ENCODE results near the gene CDKN2D. TPM values are rescaled to one million over a fixed set of nuclear protein-coding genes. Genes with fewer than 3 reads are reported as not detected.
"Not testable (repeated sequence)": the region's sequence is repeated elsewhere in the genome, so short reads cannot be mapped to it uniquely, and the experiment has no call there.

The CDKN2D gene
- total RNA-seq, 4 donors from 2014 or later = 7.7 to 14.6 (median 7.8) TPM

DNA sequence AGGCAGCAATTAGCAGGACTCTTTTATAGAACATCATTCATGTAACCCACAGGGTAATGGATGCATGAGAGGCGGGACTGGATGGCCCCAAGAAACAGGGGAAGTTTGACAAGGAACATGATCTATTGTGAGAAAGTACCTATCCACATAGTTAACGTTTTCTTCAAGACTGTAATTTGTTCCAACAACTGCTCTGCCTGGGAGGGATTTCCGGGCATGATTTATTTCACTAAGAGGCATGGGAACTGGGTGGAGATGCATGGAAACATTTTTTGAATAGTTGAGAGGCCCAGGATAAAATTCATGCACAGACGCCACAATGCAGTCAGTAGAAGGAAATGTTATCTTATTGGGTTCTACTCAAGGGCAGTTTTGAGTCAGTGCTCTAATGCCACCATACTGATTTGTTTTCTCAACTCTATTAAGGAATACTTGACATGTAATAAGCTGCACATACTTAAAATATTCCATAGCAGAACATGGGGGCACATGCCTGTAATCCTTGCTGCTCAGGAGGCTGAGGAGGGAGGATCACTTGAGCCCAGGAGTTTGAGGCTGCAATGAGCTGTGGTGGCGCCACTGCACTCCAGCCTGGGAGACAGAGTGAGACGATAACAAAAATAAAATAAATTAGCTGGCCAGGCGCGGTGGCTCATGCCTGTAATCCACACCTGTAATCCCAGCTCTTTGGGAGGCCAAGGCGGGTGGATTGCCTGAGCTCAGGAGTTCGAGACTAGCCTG is 35.0 kb downstream of the CDKN2D start:
- Histone ChIP-seq H3K4me1 (no peaks in the 10 kb centered on the region), H3K9me3 (no peaks in the 10 kb centered on the region), H3K4me3 (no peak overlapping the region), H3K36me3 (no peaks in the 10 kb centered on the region), H3K27me3 (no peaks in the 10 kb centered on the region), H3K27ac (no peak overlapping the region)
- no peak for TF ChIP-seq POLR2A (IDR thresholded peaks at IDR 0.05)
- TF ChIP-seq, protein P1, sequence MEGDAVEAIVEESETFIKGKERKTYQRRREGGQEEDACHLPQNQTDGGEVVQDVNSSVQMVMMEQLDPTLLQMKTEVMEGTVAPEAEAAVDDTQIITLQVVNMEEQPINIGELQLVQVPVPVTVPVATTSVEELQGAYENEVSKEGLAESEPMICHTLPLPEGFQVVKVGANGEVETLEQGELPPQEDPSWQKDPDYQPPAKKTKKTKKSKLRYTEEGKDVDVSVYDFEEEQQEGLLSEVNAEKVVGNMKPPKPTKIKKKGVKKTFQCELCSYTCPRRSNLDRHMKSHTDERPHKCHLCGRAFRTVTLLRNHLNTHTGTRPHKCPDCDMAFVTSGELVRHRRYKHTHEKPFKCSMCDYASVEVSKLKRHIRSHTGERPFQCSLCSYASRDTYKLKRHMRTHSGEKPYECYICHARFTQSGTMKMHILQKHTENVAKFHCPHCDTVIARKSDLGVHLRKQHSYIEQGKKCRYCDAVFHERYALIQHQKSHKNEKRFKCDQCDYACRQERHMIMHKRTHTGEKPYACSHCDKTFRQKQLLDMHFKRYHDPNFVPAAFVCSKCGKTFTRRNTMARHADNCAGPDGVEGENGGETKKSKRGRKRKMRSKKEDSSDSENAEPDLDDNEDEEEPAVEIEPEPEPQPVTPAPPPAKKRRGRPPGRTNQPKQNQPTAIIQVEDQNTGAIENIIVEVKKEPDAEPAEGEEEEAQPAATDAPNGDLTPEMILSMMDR (IDR thresholded peaks at IDR 0.05) = no peak
- intact Hi-C loops (cut with DNase I; ENCODE audit: low total_unique reads) = no loop called here
- DNase-seq = no peak

DNA sequence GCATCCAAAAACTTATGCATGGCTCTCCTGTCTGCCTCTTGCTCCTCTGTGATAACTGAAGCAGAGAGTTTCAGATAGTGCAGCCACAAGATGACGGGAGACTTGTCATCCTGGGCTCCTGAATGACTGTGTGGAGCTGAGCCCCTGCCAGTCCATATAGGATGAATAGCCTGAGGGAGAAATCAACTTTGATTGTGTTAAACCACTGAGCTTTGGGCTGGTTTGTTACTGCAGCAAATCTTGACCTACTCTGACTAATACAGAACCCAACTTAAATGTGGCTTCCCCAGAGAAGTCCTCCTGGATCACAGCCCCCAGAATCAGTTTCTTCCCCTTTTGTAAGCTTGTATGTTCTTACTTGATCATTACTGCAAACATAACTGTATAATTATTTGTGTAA is 36.3 kb downstream of the CDKN2D start:
- no peak for TF ChIP-seq POLR2A (IDR thresholded peaks at IDR 0.05)
- TF ChIP-seq, protein P1 (IDR thresholded peaks at IDR 0.05) = no peak
- no peak for DNase-seq
- no peaks in the 10 kb centered on the region for H3K36me3 ChIP-seq
- no peak overlapping the region for H3K27ac ChIP-seq
- H3K9me3 ChIP-seq = no peaks in the 10 kb centered on the region
- no peaks in the 10 kb centered on the region for H3K4me1 ChIP-seq
- intact Hi-C loops (cut with DNase I; ENCODE audit: low total_unique reads) = no loop called here
- no peak overlapping the region for H3K4me3 ChIP-seq
- H3K27me3 ChIP-seq = no peaks in the 10 kb centered on the region

DNA sequence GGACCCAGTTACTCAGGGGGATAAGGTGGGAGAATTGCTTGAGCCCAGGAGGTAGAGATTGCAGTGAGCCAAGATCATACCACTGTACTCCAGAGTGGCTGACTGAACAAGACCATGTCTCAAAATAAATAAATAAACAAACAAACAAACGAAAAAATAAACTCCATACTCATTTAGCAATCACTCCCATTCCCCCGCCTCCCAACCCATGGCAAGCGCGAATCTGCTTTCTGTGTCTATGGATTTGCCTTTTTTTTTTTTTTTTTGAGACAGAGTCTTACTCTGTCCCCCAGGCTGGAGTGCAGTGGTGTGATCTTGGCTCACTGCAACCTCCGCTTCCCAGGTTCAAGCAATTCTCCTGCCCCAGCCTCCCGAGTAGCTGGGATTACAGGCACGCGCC is 41.9 kb downstream of the CDKN2D start:
- DNase-seq; H3K4me3 ChIP-seq; H3K4me1 ChIP-seq; intact Hi-C loops (cut with DNase I; ENCODE audit: low total_unique reads); H3K36me3 ChIP-seq; H3K27ac ChIP-seq; H3K9me3 ChIP-seq; H3K27me3 ChIP-seq: not testable (repeated sequence)

DNA sequence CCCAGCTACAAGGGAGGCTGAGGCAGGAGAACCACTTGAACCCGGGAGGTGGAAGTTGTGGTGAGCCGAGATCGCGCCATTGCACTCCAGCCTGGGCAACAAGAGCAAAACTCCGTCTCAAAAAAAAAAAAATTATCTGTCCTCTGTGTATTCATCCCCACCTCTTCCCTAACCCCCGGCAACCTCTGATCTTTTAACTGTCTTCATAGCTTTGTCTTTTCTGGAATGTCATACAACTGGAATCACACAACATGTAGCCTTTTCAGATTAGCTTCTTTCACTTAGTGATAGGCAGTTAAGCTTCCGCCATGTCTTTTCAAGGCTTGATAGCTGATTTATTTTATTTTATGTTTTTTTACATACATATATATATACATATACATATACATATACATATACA is 43.1 kb downstream of the CDKN2D start:
- TF ChIP-seq, protein P1 (IDR thresholded peaks at IDR 0.05) = no peak
- no peak for TF ChIP-seq POLR2A (IDR thresholded peaks at IDR 0.05)
- intact Hi-C loops (cut with DNase I; ENCODE audit: low total_unique reads) = no loop called here

DNA sequence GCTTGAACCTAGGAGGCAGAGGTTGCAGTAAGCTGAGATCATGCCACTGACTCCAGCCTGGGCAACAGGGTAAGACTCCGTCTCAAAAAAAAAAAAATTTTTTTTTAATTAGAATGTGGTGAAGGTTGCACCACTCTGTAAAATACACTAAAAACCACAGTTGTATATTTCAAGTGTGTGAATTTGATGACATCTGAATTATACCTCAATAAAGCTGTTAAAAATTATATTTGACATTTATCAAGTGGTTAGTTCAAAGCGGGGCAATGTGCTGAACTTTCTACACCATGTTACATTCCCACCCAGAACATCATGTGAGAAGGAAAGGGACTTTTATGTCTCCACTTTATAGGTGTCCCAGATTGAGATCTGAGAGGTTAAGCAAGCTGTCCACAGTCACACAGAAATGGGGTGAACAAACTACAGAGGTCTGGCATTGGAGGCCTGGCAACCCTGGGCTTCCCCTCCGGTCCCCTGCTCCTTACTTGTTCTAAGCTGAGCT is 45.6 kb downstream of the CDKN2D start:
- no peak for DNase-seq
- intact Hi-C loops (cut with DNase I; ENCODE audit: low total_unique reads) = no loop called here
- Histone ChIP-seq H3K27ac (no peak overlapping the region), H3K4me3 (no peak overlapping the region), H3K4me1 (no peaks in the 10 kb centered on the region), H3K36me3 (no peaks in the 10 kb centered on the region), H3K9me3 (no peaks in the 10 kb centered on the region), H3K27me3 (peaks cover 3 to 5% of the 10 kb centered on the region in 2 donors)
- TF ChIP-seq, protein P1 (IDR thresholded peaks at IDR 0.05) = no peak
- no peak for TF ChIP-seq POLR2A (IDR thresholded peaks at IDR 0.05)

More for the DNA sequence above, 43.1 kb downstream of the CDKN2D start:
- no peaks in the 10 kb centered on the region for H3K4me1 ChIP-seq
- no peak overlapping the region for H3K4me3 ChIP-seq
- DNase-seq = no peak
- H3K9me3 ChIP-seq = no peaks in the 10 kb centered on the region
- no peak overlapping the region for H3K27ac ChIP-seq
- no peaks in the 10 kb centered on the region for H3K27me3 ChIP-seq
- H3K36me3 ChIP-seq = no peaks in the 10 kb centered on the region

Measured in uterus (tissue), 4 donors.